Measurements from ENCODE around the gene CEACAM20. TPM values are rescaled to one million over a fixed set of nuclear protein-coding genes. Genes with fewer than 3 reads are reported as not detected.

CEACAM20 gene
- total RNA-seq, 1 experiment from 2014 or later, result not detected

DNA sequence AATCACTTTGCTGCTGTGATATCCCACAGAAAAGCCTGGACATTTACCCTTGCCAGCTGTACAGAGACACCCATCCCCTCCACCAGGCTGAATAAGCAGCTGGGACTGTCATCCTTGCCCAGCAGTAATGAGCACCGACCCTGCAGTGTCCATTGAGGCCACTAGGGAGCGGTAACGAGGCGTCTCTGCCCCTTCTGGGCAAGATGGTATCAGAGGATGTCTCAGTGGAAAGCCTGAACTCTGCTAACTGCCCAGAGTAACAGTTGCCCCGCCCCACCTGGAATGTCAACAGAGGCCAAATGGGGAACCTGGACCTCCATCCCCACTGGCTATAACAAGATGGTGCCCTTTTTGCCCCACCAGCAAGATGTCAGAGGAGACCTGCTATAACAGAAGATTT, 22.8 kb upstream of the CEACAM20 start:
- ChIA-PET POLR2A (no interaction called here), CTCF (interaction anchor here (1.0 to 1.5 kb wide), 5 partner anchors 12 to 232 kb away, joined by 3 to 6 read pairs (median 3); no protein-coding TSS in a partner anchor)

More for the DNA sequence above, 22.8 kb upstream of the CEACAM20 start:
- Histone ChIP-seq H3K9me3 (ENCODE audit: control insufficient read depth in 1 of 2, insufficient read depth in 1 of 2, low read depth in 1 of 2, low read length in 2 of 2) (no peaks in the 10 kb centered on the region), H2AFZ (ENCODE audit: low read depth, low read length, poor library complexity, severe bottlenecking) (peak overlapping the region; percentile 3), H3K4me2 (ENCODE audit: low read length) (no peak overlapping the region), H3K9me2 (ENCODE audit: insufficient read depth) (no peaks in the 10 kb centered on the region), H3K4me1 (ENCODE audit: control insufficient read depth in 1 of 2, insufficient read depth in 2 of 2, low read length in 2 of 2) (peaks cover 11 to 18% of the 10 kb centered on the region in 2 experiments), H3K4me3 (replicated peaks in 1 of 2; ENCODE audit: low read depth in 1 of 2, low read length in 2 of 2) (no peak overlapping the region), H4K20me1 (ENCODE audit: insufficient read depth) (no peaks in the 10 kb centered on the region), H3K27me3 (ENCODE audit: insufficient read depth, low read length) (no peaks in the 10 kb centered on the region), H3K9ac (ENCODE audit: low read length) (no peak overlapping the region), H3K27ac (ENCODE audit: low read depth, low read length) (no peak overlapping the region), H3K79me2 (ENCODE audit: insufficient read depth, low read length) (no peaks in the 10 kb centered on the region), H3K36me3 (ENCODE audit: control insufficient read depth in 1 of 2, insufficient read depth in 2 of 2, low read length in 2 of 2) (no peaks in the 10 kb centered on the region)
- DNase-seq (ENCODE audit: low read depth, low spot score) (peak; percentile 63), ATAC-seq (peak; percentile 98)
- RAD21 ChIA-PET (ENCODE audit: low non-redundant PET in 1 of 2, low total read pairs in 2 of 2, uncharacterized antibody in 2 of 2, unreplicated experiment in 2 of 2), result no interaction called here
- intact Hi-C loops (cut with micrococcal nuclease), result no loop called here
- no peak for TF ChIP-seq JUND (IDR thresholded peaks at IDR 0.05)
- TF ChIP-seq EGR1 (IDR thresholded peaks at IDR 0.05; ENCODE audit: low read depth), result no peak
- no peak for TF ChIP-seq ZNF274 (IDR thresholded peaks at IDR 0.05; ENCODE audit: low read depth, low read length)
- TF ChIP-seq ZFX (IDR thresholded peaks at IDR 0.05), result no peak
- TF ChIP-seq, protein P1, sequence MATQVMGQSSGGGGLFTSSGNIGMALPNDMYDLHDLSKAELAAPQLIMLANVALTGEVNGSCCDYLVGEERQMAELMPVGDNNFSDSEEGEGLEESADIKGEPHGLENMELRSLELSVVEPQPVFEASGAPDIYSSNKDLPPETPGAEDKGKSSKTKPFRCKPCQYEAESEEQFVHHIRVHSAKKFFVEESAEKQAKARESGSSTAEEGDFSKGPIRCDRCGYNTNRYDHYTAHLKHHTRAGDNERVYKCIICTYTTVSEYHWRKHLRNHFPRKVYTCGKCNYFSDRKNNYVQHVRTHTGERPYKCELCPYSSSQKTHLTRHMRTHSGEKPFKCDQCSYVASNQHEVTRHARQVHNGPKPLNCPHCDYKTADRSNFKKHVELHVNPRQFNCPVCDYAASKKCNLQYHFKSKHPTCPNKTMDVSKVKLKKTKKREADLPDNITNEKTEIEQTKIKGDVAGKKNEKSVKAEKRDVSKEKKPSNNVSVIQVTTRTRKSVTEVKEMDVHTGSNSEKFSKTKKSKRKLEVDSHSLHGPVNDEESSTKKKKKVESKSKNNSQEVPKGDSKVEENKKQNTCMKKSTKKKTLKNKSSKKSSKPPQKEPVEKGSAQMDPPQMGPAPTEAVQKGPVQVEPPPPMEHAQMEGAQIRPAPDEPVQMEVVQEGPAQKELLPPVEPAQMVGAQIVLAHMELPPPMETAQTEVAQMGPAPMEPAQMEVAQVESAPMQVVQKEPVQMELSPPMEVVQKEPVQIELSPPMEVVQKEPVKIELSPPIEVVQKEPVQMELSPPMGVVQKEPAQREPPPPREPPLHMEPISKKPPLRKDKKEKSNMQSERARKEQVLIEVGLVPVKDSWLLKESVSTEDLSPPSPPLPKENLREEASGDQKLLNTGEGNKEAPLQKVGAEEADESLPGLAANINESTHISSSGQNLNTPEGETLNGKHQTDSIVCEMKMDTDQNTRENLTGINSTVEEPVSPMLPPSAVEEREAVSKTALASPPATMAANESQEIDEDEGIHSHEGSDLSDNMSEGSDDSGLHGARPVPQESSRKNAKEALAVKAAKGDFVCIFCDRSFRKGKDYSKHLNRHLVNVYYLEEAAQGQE (IDR thresholded peaks at IDR 0.05; ENCODE audit: low read depth), result no peak
- TF ChIP-seq, protein P2, sequence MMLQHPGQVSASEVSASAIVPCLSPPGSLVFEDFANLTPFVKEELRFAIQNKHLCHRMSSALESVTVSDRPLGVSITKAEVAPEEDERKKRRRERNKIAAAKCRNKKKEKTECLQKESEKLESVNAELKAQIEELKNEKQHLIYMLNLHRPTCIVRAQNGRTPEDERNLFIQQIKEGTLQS (IDR thresholded peaks at IDR 0.05), result no peak
- peak; percentile 58 for TF ChIP-seq RAD21 (IDR thresholded peaks at IDR 0.05; ENCODE audit: low read depth)
- no peak for TF ChIP-seq POLR2AphosphoS5 (IDR thresholded peaks at IDR 0.05; ENCODE audit: low read depth, low read length)
- no peak for TF ChIP-seq CEBPB (IDR thresholded peaks at IDR 0.05; ENCODE audit: low read depth)
- TF ChIP-seq YY1 (IDR thresholded peaks at IDR 0.05; ENCODE audit: extremely low read depth, insufficient replicate concordance, low read depth, low read length), result no peak
- TF ChIP-seq, protein P3, sequence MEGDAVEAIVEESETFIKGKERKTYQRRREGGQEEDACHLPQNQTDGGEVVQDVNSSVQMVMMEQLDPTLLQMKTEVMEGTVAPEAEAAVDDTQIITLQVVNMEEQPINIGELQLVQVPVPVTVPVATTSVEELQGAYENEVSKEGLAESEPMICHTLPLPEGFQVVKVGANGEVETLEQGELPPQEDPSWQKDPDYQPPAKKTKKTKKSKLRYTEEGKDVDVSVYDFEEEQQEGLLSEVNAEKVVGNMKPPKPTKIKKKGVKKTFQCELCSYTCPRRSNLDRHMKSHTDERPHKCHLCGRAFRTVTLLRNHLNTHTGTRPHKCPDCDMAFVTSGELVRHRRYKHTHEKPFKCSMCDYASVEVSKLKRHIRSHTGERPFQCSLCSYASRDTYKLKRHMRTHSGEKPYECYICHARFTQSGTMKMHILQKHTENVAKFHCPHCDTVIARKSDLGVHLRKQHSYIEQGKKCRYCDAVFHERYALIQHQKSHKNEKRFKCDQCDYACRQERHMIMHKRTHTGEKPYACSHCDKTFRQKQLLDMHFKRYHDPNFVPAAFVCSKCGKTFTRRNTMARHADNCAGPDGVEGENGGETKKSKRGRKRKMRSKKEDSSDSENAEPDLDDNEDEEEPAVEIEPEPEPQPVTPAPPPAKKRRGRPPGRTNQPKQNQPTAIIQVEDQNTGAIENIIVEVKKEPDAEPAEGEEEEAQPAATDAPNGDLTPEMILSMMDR (IDR thresholded peaks at IDR 0.05 in 2 of 3, conservative IDR thresholded peaks at IDR 0.05 in 1 of 3; ENCODE audit: borderline replicate concordance in 1 of 3, insufficient read depth in 1 of 3, low read depth in 2 of 3, low read length in 2 of 3), result peak; percentile 37 to 92 (median 88); a peak in 5 of 6 replicates
- TF ChIP-seq FOSL1 (IDR thresholded peaks at IDR 0.05; ENCODE audit: low read depth), result no peak
- TF ChIP-seq SP1 (IDR thresholded peaks at IDR 0.05; ENCODE audit: low read depth), result no peak
- no peak for TF ChIP-seq EZH2 (IDR thresholded peaks at IDR 0.05)
- TF ChIP-seq ELF1 (IDR thresholded peaks at IDR 0.05; ENCODE audit: borderline replicate concordance, low read depth), result no peak
- TF ChIP-seq, protein P4, sequence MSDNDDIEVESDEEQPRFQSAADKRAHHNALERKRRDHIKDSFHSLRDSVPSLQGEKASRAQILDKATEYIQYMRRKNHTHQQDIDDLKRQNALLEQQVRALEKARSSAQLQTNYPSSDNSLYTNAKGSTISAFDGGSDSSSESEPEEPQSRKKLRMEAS (IDR thresholded peaks at IDR 0.05), result no peak
- no TSS peak for BruUV-seq (replicated peaks)
